Left cardiac atrium (tissue), 4 donors: ENCODE results near the gene RASGRP1. TPM values are rescaled to one million over a fixed set of nuclear protein-coding genes. Genes with fewer than 3 reads are reported as not detected.

ENCODE experiments used
- ATAC-seq, 2 donors: fragments of 200-7000 bp; cut with Tn5 transposase; one replicate each; pipeline ENCODE4 v1.9.1; 2020; ENCODE audit warnings: mild to moderate bottlenecking in 2 of 2, moderate library complexity in 2 of 2
- DNase-seq: peaks from one replicate; pipeline ENCODE4 v3.0.0-alpha.2; 2020
- intact Hi-C, 2 donors: fragments of 100-400 bp; cut with DNase I; formaldehyde crosslinking; loops; one replicate each; pipeline versions ENCODE4 v1.14.1 to v1.15.1; 2022 to 2023
- total RNA-seq, 2 donors: library from RNA; stranded (reverse); fragmentation: NEBNext Ultra II Directional; extraction: Animal tissue kit (Norgen Biotek cat#: 25700); gene quantifications; one replicate each; pipeline ENCODE4 v1.2.1, GENCODE V29; 2021
- donor health status: DM: no; HTN: yes; CAD: no.
- donor health status: DM: no; HTN: yes; CAD: no; lungs with severe emphysema.
- donor health status: DM: yes; HTN: yes; CAD: no.
- donor health status: Dilated cardiomyopathy.

The RASGRP1 gene
- total RNA-seq, 2 donors from 2014 or later, result 1.0 to 1.6 TPM

- intact Hi-C loops, result loop anchor here (2.0 to 10.0 kb wide), 3 partner anchors 87 to 205 kb away; partner anchors contain the start of gene RASGRP1 (in 1 of the 2)
- DNase-seq (no peak), ATAC-seq (peak in 1 of 2 donors; percentile 58)
Observed at GRCh38 chr15:38477637-38478036, 87.0 kb downstream of the RASGRP1 start.

GRCh38 chr15:38476120-38476519 is 88.5 kb downstream of the RASGRP1 start:
- intact Hi-C loops, result loop anchor here (2.0 to 10.0 kb wide), 3 partner anchors 89 to 207 kb away; partner anchors contain the start of gene RASGRP1 (in 1 of the 2)
- DNase-seq (no peak), ATAC-seq (no peak)

- ATAC-seq, result no peak
- intact Hi-C loops, result loop anchor here in 1 of 2 donors (10.0 kb wide), 2 partner anchors 89 to 189 kb away; partner anchors contain the start of gene RASGRP1
- no peak for DNase-seq
Observed at GRCh38 chr15:38475361-38475760, 89.3 kb downstream of the RASGRP1 start.

DNA sequence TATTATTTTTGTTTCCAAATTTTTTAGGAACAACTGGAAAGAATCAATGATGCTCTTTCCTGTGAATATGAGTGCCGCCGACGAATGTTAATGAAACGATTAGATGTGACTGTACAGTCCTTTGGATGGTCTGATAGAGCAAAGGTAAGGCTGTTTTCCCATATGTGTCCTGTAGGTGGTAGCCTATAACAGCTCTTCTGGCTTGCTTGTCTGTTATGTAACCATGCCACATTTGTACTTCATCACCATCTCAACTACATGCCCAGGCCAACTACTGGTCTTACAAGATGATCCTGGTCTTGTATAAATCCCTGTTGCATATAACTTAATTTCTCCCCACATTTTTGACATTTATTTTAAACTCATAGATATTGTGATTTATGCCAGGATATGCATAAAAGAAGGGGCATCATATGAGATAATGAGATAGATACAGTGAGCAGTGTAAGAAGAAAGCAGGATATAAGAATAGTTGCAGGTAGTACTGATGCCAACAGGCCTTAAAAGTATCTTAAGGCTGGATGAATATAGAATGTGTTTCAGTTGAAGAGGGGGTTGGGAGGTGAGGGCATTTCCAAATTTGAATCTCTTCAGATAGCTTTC is 90.4 kb downstream of the RASGRP1 start:
- intact Hi-C loops, result loop anchor here (5.0 to 10.0 kb wide), 3 partner anchors 91 to 191 kb away; partner anchors contain the start of gene RASGRP1 (in 1 of the 2)
- ATAC-seq, result peak; percentile 94 to 96
- no peak for DNase-seq

DNA sequence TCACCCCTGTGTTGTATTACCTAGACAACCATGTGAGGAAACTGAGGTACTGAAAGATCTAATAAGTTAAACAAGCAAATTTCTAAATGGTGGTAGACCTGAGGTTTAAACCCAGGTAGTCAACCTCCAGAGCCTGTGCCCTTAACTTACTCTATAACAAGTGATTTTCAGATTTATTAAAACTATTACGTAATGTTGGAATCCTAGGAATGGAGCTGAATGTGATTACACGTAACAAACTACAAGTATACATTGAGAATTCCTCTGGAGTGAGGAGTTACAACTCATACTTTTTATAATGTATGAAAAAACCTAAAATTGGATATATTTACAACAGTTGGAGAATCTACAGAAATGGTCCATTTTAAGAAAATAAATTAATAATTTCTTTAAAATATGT is 92.6 kb downstream of the RASGRP1 start:
- ATAC-seq, result no peak
- DNase-seq, result no peak
- intact Hi-C loops, result loop anchor here (5.0 to 10.0 kb wide), 3 partner anchors 93 to 193 kb away; partner anchors contain the start of gene RASGRP1 (in 1 of the 2)

DNA sequence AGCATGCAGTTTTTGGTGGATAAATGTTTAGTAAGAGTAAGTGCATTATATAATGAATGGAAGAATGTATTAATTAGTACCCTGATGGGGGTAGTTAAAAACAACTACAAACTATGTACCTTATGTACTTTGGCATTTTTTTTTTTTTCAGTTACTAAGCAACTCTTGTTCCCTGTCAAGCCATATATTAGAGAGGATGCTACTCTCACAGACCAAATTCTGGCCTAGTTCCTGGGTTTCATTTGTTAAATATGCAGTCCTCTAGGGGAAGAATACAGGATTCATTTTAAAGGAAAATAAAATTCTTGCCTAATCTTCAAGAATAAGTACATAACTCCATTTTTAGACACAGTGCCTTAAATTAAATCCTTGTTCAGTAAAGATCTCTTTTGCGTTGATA is 93.8 kb downstream of the RASGRP1 start:
- intact Hi-C loops, result loop anchor here (5.0 to 10.0 kb wide), 3 partner anchors 94 to 194 kb away; partner anchors contain the start of gene RASGRP1 (in 1 of the 2)
- DNase-seq, result no peak
- no peak for ATAC-seq

DNA sequence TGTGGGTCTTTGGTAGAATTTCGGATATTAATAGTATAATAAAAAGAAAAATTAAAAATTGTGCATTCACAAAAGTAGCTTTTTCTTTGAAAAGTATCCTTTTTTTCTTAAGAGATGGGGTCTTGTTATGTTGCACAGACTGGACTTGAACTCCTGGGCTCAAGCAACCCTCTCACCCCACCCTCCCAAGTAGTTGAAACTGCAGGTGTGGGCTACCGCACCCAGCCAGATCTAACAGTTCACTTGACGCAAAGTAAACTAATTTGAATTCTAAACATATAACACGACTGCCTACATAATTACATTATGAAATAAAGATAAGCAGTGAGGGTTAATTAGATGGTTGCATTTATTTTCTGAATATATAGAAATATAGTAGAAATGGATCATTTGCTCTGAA is 99.9 kb downstream of the RASGRP1 start:
- intact Hi-C loops, result no loop called here
- ATAC-seq (no peak), DNase-seq (no peak)

- ATAC-seq, result no peak
- DNase-seq, result no peak
- intact Hi-C loops, result no loop called here
Observed at GRCh38 chr15:38463893-38464292, 100.7 kb downstream of the RASGRP1 start.

DNA sequence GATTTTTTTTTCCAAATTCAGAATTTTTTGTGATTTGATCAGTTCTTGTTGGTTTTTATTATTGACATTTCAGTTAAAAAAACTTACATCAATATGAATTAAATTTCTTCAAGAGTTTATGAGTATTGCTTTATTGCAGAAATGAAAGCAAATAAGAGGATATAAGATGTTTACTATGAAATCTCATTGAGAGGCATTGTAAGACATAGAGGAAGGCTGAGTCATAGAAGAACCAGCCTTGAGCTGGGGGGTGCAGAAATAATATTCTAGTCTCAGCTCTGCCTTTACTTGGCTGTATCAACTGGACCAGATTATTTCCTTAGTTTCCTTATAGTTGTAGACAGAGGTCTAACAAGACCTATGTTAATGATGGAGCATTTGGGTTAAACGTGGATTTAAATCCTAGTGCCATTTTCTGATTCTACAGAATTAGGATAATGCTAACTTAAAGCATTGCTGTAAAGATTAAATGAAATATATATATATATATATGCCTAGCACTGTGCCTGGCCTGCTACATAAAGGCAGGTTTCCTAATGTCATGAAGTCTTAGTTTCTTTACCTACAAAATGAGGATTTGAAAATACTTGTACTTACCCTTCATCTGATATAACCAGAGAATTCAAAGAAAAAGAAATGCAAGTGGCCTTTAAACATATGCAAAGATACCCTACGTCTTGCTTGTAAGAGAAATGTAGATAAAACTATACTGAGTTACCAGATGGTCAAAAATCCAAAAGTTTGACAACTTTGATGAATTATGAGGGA is 103.4 kb downstream of the RASGRP1 start:
- ATAC-seq, result no peak
- no peak for DNase-seq
- intact Hi-C loops, result no loop called here

DNA sequence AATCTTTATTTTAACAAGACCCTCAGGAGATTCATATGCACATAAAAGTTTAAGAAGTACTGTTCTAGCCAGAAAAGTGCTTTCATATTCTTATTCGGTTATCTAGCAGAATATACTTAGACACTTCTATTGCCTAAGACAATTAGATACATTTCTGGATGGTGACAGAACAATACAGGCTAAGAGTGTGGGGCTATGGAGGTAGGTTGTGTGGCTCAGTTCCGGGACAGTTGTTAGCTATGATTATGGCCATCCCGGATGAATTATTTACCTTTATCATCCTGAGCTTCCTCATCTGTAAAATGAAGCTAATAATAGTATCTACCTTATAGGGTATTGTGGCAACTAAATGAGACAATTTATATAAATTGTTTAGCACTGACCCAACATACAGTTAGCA is 104.1 kb downstream of the RASGRP1 start:
- intact Hi-C loops, result no loop called here
- DNase-seq (no peak), ATAC-seq (no peak)

GRCh38 chr15:38459480-38459879 is 105.1 kb downstream of the RASGRP1 start:
- intact Hi-C loops, result no loop called here
- ATAC-seq, result no peak

GRCh38 chr15:38458646-38459045 is 106.0 kb downstream of the RASGRP1 start:
- intact Hi-C loops, result no loop called here
- ATAC-seq, result no peak
- no peak for DNase-seq

More at GRCh38 chr15:38459480-38459879, 105.1 kb downstream of the RASGRP1 start:
- DNase-seq, result no peak

DNA sequence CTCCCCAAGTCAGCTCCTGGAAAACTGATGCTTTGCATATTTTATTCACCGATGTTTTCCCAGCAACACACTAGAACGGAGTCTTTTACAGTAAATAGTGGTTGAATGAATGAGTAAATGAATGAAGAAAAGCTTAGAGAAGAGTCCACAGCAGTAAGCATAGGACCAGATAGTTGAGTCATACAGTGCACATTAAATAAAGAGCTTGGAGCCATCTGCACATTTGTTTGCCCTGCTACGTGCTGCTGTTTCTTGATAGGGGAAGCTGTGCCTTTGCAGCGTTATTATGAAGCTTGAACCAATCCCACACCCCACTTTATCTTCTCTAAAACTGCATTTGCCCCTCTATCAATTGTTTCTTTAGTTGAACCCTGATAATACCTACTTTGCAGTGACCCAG is 109.5 kb downstream of the RASGRP1 start:
- intact Hi-C loops, result no loop called here
- DNase-seq (no peak), ATAC-seq (no peak)

- DNase-seq (no peak), ATAC-seq (peak in 1 of 2 donors; percentile 14)
- intact Hi-C loops, result no loop called here
Observed at GRCh38 chr15:38454696-38455090, 109.9 kb downstream of the RASGRP1 start.

DNA sequence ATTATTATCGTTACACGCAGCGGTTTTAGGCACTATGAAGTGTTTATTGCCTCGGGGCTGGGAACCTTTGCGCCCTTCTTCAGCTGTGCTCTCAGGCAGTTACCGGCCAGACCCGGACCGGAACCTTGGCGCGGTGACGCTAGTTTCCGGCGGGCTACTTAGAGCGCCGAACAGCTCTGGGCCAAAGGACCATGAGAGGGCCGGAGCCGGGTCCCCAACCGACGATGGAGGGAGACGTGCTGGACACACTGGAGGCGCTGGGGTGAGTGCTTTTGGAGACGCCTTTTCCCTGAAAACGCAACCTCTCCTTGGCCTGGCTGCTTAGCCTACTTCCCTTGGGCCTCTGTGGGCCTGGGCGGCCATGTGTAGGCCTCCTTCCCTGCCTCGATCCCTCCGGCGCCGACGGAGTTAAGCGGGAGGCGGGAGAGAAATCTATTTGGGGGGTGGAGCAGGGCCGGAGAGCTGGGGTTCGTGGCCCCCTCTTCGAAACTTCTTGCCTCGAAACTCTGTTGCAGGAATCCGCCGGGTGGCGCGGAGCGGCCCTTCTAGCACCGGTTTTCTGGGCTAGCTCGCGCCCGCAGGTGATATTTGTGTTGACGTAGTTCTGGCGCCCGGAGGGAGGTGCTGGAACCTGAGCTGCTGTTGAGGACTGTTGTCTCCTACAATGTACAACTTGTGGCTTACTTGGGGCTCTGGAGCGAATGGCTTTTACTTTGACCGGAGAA is 110.5 kb downstream of the RASGRP1 start, which contains the start of gene FAM98B:
Gene FAM98B, plus strand, starts transcription at position 157 of the 725 bp plus-strand sequence. Its CDS starts 35 bp downstream, at position 192.
- peak; percentile 97 to 98 for ATAC-seq
- intact Hi-C loops, result no loop called here
- DNase-seq, result peak; percentile 89

DNA sequence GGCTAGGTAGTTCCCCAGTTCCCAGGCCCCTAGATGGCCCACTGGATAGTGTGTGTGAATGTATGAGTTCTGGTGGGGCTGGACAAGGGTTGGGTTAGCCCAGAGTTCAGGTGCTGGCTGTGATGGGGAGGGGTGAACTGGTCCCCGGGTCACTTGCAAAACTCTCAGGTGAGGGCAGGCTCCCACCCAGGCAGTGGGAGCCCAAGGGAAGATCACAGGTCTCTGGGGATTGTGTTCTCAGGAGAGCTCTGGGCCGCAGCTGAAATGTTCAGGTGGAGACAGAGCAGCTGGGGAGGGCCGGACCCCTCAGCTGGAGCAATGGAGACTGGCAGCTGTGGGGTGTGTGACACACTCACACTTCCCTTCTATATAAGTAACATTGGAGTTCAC is 123.5 kb downstream of the RASGRP1 start:
- intact Hi-C loops, result loop anchor here in 1 of 2 donors (10.0 kb wide), 1 partner anchor 254 kb away; no protein-coding TSS in a partner anchor
- DNase-seq, result no peak
- ATAC-seq, result no peak

DNA sequence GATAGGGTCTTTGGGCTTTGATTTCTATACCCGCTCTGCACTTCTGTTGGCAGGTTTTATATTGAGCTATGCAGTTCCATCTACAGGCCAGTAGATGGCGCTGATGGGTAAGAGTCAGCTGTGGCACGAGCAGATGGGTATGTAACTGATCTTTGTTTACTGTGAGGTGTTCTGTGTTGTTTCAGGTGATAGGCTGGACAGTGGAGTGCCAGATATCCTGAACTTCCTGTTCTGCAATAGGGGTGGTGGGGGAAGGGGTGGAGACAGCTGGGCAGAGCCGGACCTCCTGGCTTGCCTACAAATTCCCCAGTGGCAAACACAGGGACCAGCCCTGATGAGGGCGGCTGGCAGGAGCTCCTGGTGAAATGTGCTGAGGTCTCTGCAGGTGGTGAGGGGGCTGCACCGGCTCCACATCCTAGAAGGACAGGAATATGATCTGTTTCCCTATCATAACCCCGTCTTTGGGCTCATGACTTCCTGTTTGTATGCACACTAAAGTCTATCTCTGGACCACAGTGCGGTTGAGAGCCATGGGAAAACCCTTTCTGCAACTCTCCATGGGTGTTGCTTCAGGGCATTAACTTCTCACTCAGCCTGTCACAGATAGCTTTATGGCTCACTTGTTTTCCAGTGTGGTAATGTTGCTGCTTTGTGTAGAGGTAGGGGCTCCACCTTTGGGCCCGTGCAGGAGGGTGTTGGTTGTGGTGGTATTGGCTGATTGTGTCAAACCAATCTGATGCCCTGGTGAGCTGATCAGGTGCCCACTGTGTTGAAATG is 124.1 kb downstream of the RASGRP1 start:
- ATAC-seq, result peak; percentile 76 to 84
- intact Hi-C loops, result loop anchor here in 1 of 2 donors (10.0 kb wide), 1 partner anchor 254 kb away; no protein-coding TSS in a partner anchor
- DNase-seq, result peak; percentile 31
